ENCODE data around the gene TMX2. TPM values are rescaled to one million over a fixed set of nuclear protein-coding genes. Genes with fewer than 3 reads are reported as not detected.
A peak's percentile ranks its signal among the peaks of the same experiment; 100 is the strongest.
"Not testable (repeated sequence)": the region's sequence is repeated elsewhere in the genome, so short reads cannot be mapped to it uniquely, and the experiment has no call there.

Gene TMX2
- total RNA-seq, 1 donor from 2014 or later = 59.5 TPM

- no peak for DNase-seq (ENCODE audit: low spot score)
- H3K27ac Mint-ChIP-seq (ENCODE audit: unreplicated experiment) = no peak overlapping the region
- peaks cover 4% of the 10 kb centered on the region for H3K4me1 Mint-ChIP-seq (ENCODE audit: low read depth)
- H3K9me3 Mint-ChIP-seq (ENCODE audit: low read depth) = no peaks in the 10 kb centered on the region
- no peak overlapping the region for H3K4me3 Mint-ChIP-seq (ENCODE audit: unreplicated experiment)
- TF ChIP-seq, protein P1, sequence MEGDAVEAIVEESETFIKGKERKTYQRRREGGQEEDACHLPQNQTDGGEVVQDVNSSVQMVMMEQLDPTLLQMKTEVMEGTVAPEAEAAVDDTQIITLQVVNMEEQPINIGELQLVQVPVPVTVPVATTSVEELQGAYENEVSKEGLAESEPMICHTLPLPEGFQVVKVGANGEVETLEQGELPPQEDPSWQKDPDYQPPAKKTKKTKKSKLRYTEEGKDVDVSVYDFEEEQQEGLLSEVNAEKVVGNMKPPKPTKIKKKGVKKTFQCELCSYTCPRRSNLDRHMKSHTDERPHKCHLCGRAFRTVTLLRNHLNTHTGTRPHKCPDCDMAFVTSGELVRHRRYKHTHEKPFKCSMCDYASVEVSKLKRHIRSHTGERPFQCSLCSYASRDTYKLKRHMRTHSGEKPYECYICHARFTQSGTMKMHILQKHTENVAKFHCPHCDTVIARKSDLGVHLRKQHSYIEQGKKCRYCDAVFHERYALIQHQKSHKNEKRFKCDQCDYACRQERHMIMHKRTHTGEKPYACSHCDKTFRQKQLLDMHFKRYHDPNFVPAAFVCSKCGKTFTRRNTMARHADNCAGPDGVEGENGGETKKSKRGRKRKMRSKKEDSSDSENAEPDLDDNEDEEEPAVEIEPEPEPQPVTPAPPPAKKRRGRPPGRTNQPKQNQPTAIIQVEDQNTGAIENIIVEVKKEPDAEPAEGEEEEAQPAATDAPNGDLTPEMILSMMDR (IDR thresholded peaks at IDR 0.05) = no peak
- peaks cover 30% of the 10 kb centered on the region for H3K36me3 Mint-ChIP-seq (ENCODE audit: low read depth)
- no peaks in the 10 kb centered on the region for H3K27me3 Mint-ChIP-seq (ENCODE audit: low read depth)
These were observed 9.1 kb upstream of the TMX2 start for GRCh38 chr11:57703341-57703740.

- Mint-ChIP-seq H3K36me3 (ENCODE audit: low read depth) (peaks cover 19% of the 10 kb centered on the region), H3K27me3 (ENCODE audit: low read depth) (no peaks in the 10 kb centered on the region), H3K4me1 (ENCODE audit: low read depth) (peaks cover 8% of the 10 kb centered on the region), H3K9me3 (ENCODE audit: low read depth) (no peaks in the 10 kb centered on the region), H3K27ac (ENCODE audit: unreplicated experiment) (peak overlapping the region; percentile 15), H3K4me3 (ENCODE audit: unreplicated experiment) (no peak overlapping the region)
- DNase-seq (ENCODE audit: low spot score) = no peak
- TF ChIP-seq, protein P1 (IDR thresholded peaks at IDR 0.05) = no peak
These were observed 7.5 kb upstream of the TMX2 start for GRCh38 chr11:57704932-57705331.

GRCh38 chr11:57705432-57705831 lies 7.0 kb upstream of the TMX2 start:
- not testable (repeated sequence) for H3K27me3 Mint-ChIP-seq (ENCODE audit: low read depth); H3K4me3 Mint-ChIP-seq (ENCODE audit: unreplicated experiment); H3K27ac Mint-ChIP-seq (ENCODE audit: unreplicated experiment); H3K9me3 Mint-ChIP-seq (ENCODE audit: low read depth); DNase-seq (ENCODE audit: low spot score)
- peaks cover 17% of the 10 kb centered on the region for H3K36me3 Mint-ChIP-seq (ENCODE audit: low read depth)
- H3K4me1 Mint-ChIP-seq (ENCODE audit: low read depth) = peaks cover 11% of the 10 kb centered on the region

DNA sequence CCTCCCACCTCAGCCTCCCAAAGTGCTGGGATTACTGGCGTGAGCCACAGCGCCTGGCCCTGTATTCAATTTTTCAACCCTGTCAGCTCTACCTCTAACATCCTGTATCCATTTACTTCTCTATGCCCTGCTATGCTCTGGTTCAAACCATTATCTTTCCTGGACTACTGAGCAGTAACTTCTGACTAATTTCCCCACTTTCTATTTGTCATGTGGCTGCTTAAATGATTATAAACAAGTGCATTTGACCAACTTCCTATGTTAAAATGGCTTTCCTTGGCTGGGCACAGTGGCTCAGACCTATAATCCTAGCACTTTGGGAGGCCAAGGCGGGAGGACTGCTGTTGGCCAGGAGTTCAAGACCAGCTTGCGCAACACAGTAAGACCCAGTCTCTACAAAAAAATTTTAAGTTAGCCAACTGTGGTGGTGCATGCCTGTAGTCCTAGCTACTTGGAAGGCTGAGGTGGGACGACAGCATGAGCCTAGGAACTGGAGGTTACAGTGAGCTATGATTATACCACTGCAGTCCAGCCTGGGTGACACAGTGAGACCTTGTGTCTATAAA lies 2.5 kb upstream of the TMX2 start:
- Mint-ChIP-seq H3K27me3 (ENCODE audit: low read depth) (no peaks in the 10 kb centered on the region), H3K36me3 (ENCODE audit: low read depth) (peaks cover 2% of the 10 kb centered on the region), H3K27ac (ENCODE audit: unreplicated experiment) (no peak overlapping the region), H3K9me3 (ENCODE audit: low read depth) (no peaks in the 10 kb centered on the region), H3K4me1 (ENCODE audit: low read depth) (peaks cover 38% of the 10 kb centered on the region), H3K4me3 (ENCODE audit: unreplicated experiment) (no peak overlapping the region)
- no peak for DNase-seq (ENCODE audit: low spot score)
- TF ChIP-seq, protein P1 (IDR thresholded peaks at IDR 0.05) = no peak

GRCh38 chr11:57711414-57712255 lies 758 bp upstream of the TMX2 start, which contains the start of gene MED19:
Gene MED19, minus strand, starts transcription at chr11:57712215. Its CDS starts 36 bp downstream, at chr11:57712179.
- H3K27ac Mint-ChIP-seq (ENCODE audit: unreplicated experiment) = peak within 1 kb of the TSS; percentile 97
- no peaks in the 10 kb centered on the region for H3K9me3 Mint-ChIP-seq (ENCODE audit: low read depth)
- H3K4me3 Mint-ChIP-seq (ENCODE audit: unreplicated experiment) = peak within 1 kb of the TSS; percentile 98
- H3K36me3 Mint-ChIP-seq (ENCODE audit: low read depth) = peaks cover 2% of the 10 kb centered on the region
- TF ChIP-seq, protein P1 (IDR thresholded peaks at IDR 0.05) = no peak
- H3K4me1 Mint-ChIP-seq (ENCODE audit: low read depth) = peaks cover 38% of the 10 kb centered on the region
- no peak for DNase-seq (ENCODE audit: low spot score)
- no peaks in the 10 kb centered on the region for H3K27me3 Mint-ChIP-seq (ENCODE audit: low read depth)
